H1 (cell line): ENCODE data around the gene VSIG10L. TPM values are rescaled to one million over a fixed set of nuclear protein-coding genes. Genes with fewer than 3 reads are reported as not detected.

ENCODE experiments used
- EZH2 ChIP-seq: fragments of 200-600 bp; sonication (generic); IDR thresholded peaks from 2 replicates; pipeline ENCODE4 v1.7.1; 2012; ENCODE audit warnings: low read depth, mild to moderate bottlenecking, moderate library complexity, low read length, inconsistent platforms; ENCODE audit not compliant: severe bottlenecking
- polyA plus RNA-seq, 7 experiments: library from polyadenylated mRNA; depleted of rRNA in 3 of 7; stranded (reverse) in 5 of 7; unstranded in 2 of 7; fragments of >200 nt in 5 of 7; fragments of 200-250 nt in 2 of 7; gene quantifications; 1 replicate in 5 of 7; 2 replicates in 1 of 7; 4 replicates in 1 of 7; pipeline versions ENCODE4 v1.2.1 to v1.2.3, GENCODE V29; 2011 to 2013; ENCODE audit warnings: missing spikeins in 2 of 7, mixed read lengths in 2 of 7
- total RNA-seq: library from RNA; stranded (reverse); fragmentation: NEBNext Ultra II Directional; extraction: Animal tissue kit (Norgen Biotek cat#: 25700); gene quantifications from 2 replicates; pipeline ENCODE4 v1.2.1, GENCODE V29; 2021

The VSIG10L gene
- total and polyA plus RNA-seq, 2 of the 8 experiments (the other 6 are each of a cell fraction or from before 2014, with no cell fraction given): 10.3 to 10.4 TPM

- no peak for TF ChIP-seq EZH2
Measured at GRCh38 chr19:51345076-51345620, 3.2 kb upstream of the VSIG10L start (continued).
